Testis (tissue), 5 donors: ENCODE results near the gene NDUFV2. TPM values are rescaled to one million over a fixed set of nuclear protein-coding genes. Genes with fewer than 3 reads are reported as not detected.

Experiments used
- DNase-seq: peaks from one replicate; pipeline ENCODE4 v3.0.0-alpha.2; 2019
- H3K27ac ChIP-seq, 2 donors: fragments of 200-600 bp; sonication (generic); one replicate each; pipeline ENCODE4 v1.5.1; 2019
- H3K27me3 ChIP-seq: fragments of 200-600 bp; sonication (generic); one replicate; pipeline ENCODE4 v1.5.1; 2019
- H3K36me3 ChIP-seq: fragments of 200-600 bp; sonication (generic); one replicate; pipeline ENCODE4 v1.5.1; 2017; ENCODE audit warnings: low read depth; ENCODE audit errors: missing control alignments
- H3K4me1 ChIP-seq: fragments of 200-600 bp; sonication (generic); one replicate; pipeline ENCODE4 v1.5.1; 2019
- H3K4me3 ChIP-seq, 2 donors: fragments of 200-600 bp; sonication (generic); one replicate each; pipeline ENCODE4 v1.5.1; 2017 to 2019
- H3K9me3 ChIP-seq: fragments of 200-600 bp; sonication (generic); one replicate; pipeline ENCODE4 v1.5.1; 2017
- CTCF ChIP-seq, 3 experiments: fragments of 450-650 bp in 2 of 3; fragments of 200-600 bp in 1 of 3; sonication (generic) in 1 of 3; IDR thresholded peaks; one replicate each; pipeline ENCODE4 v1.5.1; 2016 to 2019; ENCODE audit warnings: antibody characterized with exemption in 3 of 3, mild to moderate bottlenecking in 2 of 3, moderate library complexity in 1 of 3
- POLR2A ChIP-seq: fragments of 450-650 bp; IDR thresholded peaks from one replicate; pipeline ENCODE4 v1.6.1; 2017; ENCODE audit warnings: antibody characterized with exemption, mild to moderate bottlenecking, moderate library complexity
- WGBS, 2 donors: methylation state at CpG; one replicate each; pipeline ENCODE4 v1.1.5; 2018; 5-methylcytosine and 5-hydroxymethylcytosine counted together
- intact Hi-C: fragments of 100-400 bp; cut with DNase I; formaldehyde crosslinking; loops from one replicate; pipeline ENCODE4 v1.15.1; 2023; ENCODE audit warnings: low total_unique reads
- long read RNA-seq, 2 donors: transcript quantifications; one replicate each; lab custom pipeline, GENCODE V29; 2026
- polyA plus RNA-seq: library from polyadenylated mRNA; stranded (reverse); fragments of 350-450 nt; fragmentation: Illumina TruSeq; extraction: RNeasy Lipid Tissue Mini Kit (QIAGEN cat#74804); gene quantifications from one replicate; pipeline ENCODE4 v1.2.3, GENCODE V29; 2014; ENCODE audit warnings: low read depth, low replicate concordance; ENCODE audit not compliant: insufficient read depth
- total RNA-seq, 2 donors: library from RNA; depleted of rRNA; stranded (reverse); fragments of >200 nt; gene quantifications; one replicate each; pipeline ENCODE4 v1.2.3, GENCODE V29; 2016

NDUFV2 gene
- total RNA-seq (100 to 1,000 TPM; 115 to 120 TPM), polyA plus RNA-seq (171 TPM)
- long read RNA-seq, donor 1, transcript NDUFV2-201 (8 exons, 930 nt): major isoform, 97 of 102 reads
- long read RNA-seq, donor 1, partial matches to known transcripts: 5 of 102 reads
- long read RNA-seq, donor 1, other reads (novel, unspliced or antisense): 0 of 102 reads
- long read RNA-seq, donor 2, transcript NDUFV2-201 (8 exons, 930 nt): major isoform, 58 of 71 reads
- long read RNA-seq, donor 2, partial matches to known transcripts: 13 of 71 reads
- long read RNA-seq, donor 2, other reads (novel, unspliced or antisense): 0 of 71 reads

- 0 to 1% methylated on average over 22 to 44 of the region's 64 CpGs for WGBS, 2 donors
- H3K4me1 ChIP-seq: peaks cover 42% of the 10 kb centered on the region
These were observed at the start of gene NDUFV2 for GRCh38 chr18:9102508-9103375. TSS of gene NDUFV2 (plus strand) at chr18:9102699. CDS start at chr18:9102744, 45 bp downstream.

GRCh38 chr18:9053814-9054213 is 48.7 kb upstream of the NDUFV2 start:
- intact Hi-C loops: loop anchor here (10.0 kb wide), 1 partner anchor 359 kb away; no protein-coding TSS in a partner anchor
- H3K4me1 ChIP-seq: peaks cover 4% of the 10 kb centered on the region
- WGBS, 2 donors: 97 to 100% methylated on average over 1 of the region's 1 CpG

More at GRCh38 chr18:9102508-9103375, at the start of gene NDUFV2:
- Histone ChIP-seq H3K4me3 (peak within 1 kb of the TSS; percentile 79 to 87), H3K9me3 (no peaks in the 10 kb centered on the region), H3K36me3 (no peaks in the 10 kb centered on the region), H3K27me3 (no peaks in the 10 kb centered on the region), H3K27ac (peak within 1 kb of the TSS; percentile 93 to 97)
- TF ChIP-seq CTCF (IDR thresholded peaks at IDR 0.05) (no peak), POLR2A (peak; percentile 67)
- intact Hi-C loops: loop anchor here (1.0 kb wide), 1 partner anchor 34 kb away; the partner anchor contains the start of gene ANKRD12
- peak; percentile 97 for DNase-seq

GRCh38 chr18:9055185-9055584 is 47.3 kb upstream of the NDUFV2 start:
- intact Hi-C loops: loop anchor here (10.0 kb wide), 1 partner anchor 360 kb away; no protein-coding TSS in a partner anchor
- Histone ChIP-seq H3K9me3 (no peaks in the 10 kb centered on the region), H3K4me3 (no peak overlapping the region), H3K27me3 (no peaks in the 10 kb centered on the region), H3K36me3 (no peaks in the 10 kb centered on the region), H3K4me1 (peaks cover 4% of the 10 kb centered on the region), H3K27ac (no peak overlapping the region)
- no peak for TF ChIP-seq POLR2A
- no peak for TF ChIP-seq CTCF (IDR thresholded peaks at IDR 0.05)
- 23 to 26% methylated on average over 1 of the region's 1 CpG for WGBS, 2 donors
- DNase-seq: no peak

More at GRCh38 chr18:9053814-9054213, 48.7 kb upstream of the NDUFV2 start:
- Histone ChIP-seq H3K36me3 (no peaks in the 10 kb centered on the region), H3K4me3 (no peak overlapping the region), H3K27me3 (no peaks in the 10 kb centered on the region), H3K27ac (no peak overlapping the region), H3K9me3 (no peaks in the 10 kb centered on the region)
- no peak for DNase-seq
- TF ChIP-seq CTCF (IDR thresholded peaks at IDR 0.05): no peak
- no peak for TF ChIP-seq POLR2A

GRCh38 chr18:9055626-9056025 is 46.9 kb upstream of the NDUFV2 start:
- TF ChIP-seq CTCF (IDR thresholded peaks at IDR 0.05) (no peak), POLR2A (no peak)
- H3K27me3 ChIP-seq: no peaks in the 10 kb centered on the region
- intact Hi-C loops: loop anchor here (10.0 kb wide), 1 partner anchor 361 kb away; no protein-coding TSS in a partner anchor
- no peak overlapping the region for H3K27ac ChIP-seq
- no peaks in the 10 kb centered on the region for H3K9me3 ChIP-seq
- no peaks in the 10 kb centered on the region for H3K36me3 ChIP-seq
- H3K4me1 ChIP-seq: peaks cover 4% of the 10 kb centered on the region
- no peak overlapping the region for H3K4me3 ChIP-seq
- 88 to 92% methylated on average over 1 of the region's 1 CpG for WGBS, 2 donors
- no peak for DNase-seq
